ENCODE results near the gene GNPDA2.

GRCh38 chr4:44671636-44672035, 54.7 kb downstream of the GNPDA2 start:
- TF ChIP-seq POLR2A (IDR thresholded peaks at IDR 0.05; ENCODE audit: low read depth, low read length) = no peak
- TF ChIP-seq RCOR1 (IDR thresholded peaks at IDR 0.05; ENCODE audit: insufficient replicate concordance, low read length) = no peak
- TF ChIP-seq, protein P1, sequence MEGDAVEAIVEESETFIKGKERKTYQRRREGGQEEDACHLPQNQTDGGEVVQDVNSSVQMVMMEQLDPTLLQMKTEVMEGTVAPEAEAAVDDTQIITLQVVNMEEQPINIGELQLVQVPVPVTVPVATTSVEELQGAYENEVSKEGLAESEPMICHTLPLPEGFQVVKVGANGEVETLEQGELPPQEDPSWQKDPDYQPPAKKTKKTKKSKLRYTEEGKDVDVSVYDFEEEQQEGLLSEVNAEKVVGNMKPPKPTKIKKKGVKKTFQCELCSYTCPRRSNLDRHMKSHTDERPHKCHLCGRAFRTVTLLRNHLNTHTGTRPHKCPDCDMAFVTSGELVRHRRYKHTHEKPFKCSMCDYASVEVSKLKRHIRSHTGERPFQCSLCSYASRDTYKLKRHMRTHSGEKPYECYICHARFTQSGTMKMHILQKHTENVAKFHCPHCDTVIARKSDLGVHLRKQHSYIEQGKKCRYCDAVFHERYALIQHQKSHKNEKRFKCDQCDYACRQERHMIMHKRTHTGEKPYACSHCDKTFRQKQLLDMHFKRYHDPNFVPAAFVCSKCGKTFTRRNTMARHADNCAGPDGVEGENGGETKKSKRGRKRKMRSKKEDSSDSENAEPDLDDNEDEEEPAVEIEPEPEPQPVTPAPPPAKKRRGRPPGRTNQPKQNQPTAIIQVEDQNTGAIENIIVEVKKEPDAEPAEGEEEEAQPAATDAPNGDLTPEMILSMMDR (conservative IDR thresholded peaks at IDR 0.05; ENCODE audit: low read depth, low read length) = no peak
- TF ChIP-seq MAZ (IDR thresholded peaks at IDR 0.05; ENCODE audit: borderline replicate concordance, low read depth, low read length) = no peak
- TF ChIP-seq CEBPB (IDR thresholded peaks at IDR 0.05; ENCODE audit: low read depth, low read length) = no peak
- no peak for TF ChIP-seq BHLHE40 (IDR thresholded peaks at IDR 0.05; ENCODE audit: low read depth, low read length)
- TF ChIP-seq, protein P2, sequence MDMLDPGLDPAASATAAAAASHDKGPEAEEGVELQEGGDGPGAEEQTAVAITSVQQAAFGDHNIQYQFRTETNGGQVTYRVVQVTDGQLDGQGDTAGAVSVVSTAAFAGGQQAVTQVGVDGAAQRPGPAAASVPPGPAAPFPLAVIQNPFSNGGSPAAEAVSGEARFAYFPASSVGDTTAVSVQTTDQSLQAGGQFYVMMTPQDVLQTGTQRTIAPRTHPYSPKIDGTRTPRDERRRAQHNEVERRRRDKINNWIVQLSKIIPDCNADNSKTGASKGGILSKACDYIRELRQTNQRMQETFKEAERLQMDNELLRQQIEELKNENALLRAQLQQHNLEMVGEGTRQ (IDR thresholded peaks at IDR 0.05; ENCODE audit: low read depth, low read length) = no peak
- no peak for TF ChIP-seq SMC3 (IDR thresholded peaks at IDR 0.05; ENCODE audit: low read depth, low read length)
- no peak for TF ChIP-seq RFX5 (IDR thresholded peaks at IDR 0.05; ENCODE audit: low read depth, low read length)
- TF ChIP-seq FOS (IDR thresholded peaks at IDR 0.05; ENCODE audit: low read depth, low read length) = no peak
- no peak for TF ChIP-seq NFE2L2 (IDR thresholded peaks at IDR 0.05; ENCODE audit: low read depth, low read length)
- no peak for TF ChIP-seq MXI1 (IDR thresholded peaks at IDR 0.05; ENCODE audit: borderline replicate concordance, low read depth, low read length)
